GM21390 (cell line): Measurements from ENCODE around the gene MAGI2.

Source experiments
- ATAC-seq: cut with Tn5 transposase; IDR thresholded peaks from one replicate; pipeline ENCODE4 v1.9.1; 2021; ENCODE audit not compliant: unreplicated experiment

The MAGI2 gene

GRCh38 chr7:78448911-78449310, 1004.6 kb downstream of the MAGI2 start:
- no peak for ATAC-seq

GRCh38 chr7:78444267-78444666, 1009.2 kb downstream of the MAGI2 start:
- ATAC-seq = no peak

GRCh38 chr7:78443811-78444210, 1009.7 kb downstream of the MAGI2 start:
- ATAC-seq = no peak

- no peak for ATAC-seq
Measured at GRCh38 chr7:78441737-78442136, 1011.7 kb downstream of the MAGI2 start.

GRCh38 chr7:78438433-78438832, 1015.0 kb downstream of the MAGI2 start:
- no peak for ATAC-seq

GRCh38 chr7:78437118-78437517, 1016.3 kb downstream of the MAGI2 start:
- no peak for ATAC-seq

- ATAC-seq = no peak
Measured at GRCh38 chr7:78435355-78435754, 1018.1 kb downstream of the MAGI2 start.

GRCh38 chr7:78434281-78434680, 1019.2 kb downstream of the MAGI2 start:
- ATAC-seq = no peak

- no peak for ATAC-seq
Measured at GRCh38 chr7:78433421-78433820, 1020.0 kb downstream of the MAGI2 start.

GRCh38 chr7:78429878-78430277, 1023.6 kb downstream of the MAGI2 start:
- ATAC-seq = no peak

- peak; percentile 69 for ATAC-seq
Measured at GRCh38 chr7:78427209-78427608, 1026.3 kb downstream of the MAGI2 start.

- ATAC-seq = no peak
Measured at GRCh38 chr7:78420001-78420400, 1033.5 kb downstream of the MAGI2 start.

GRCh38 chr7:78417180-78417853, 1036.2 kb downstream of the MAGI2 start:
- ATAC-seq = no peak

- no peak for ATAC-seq
Measured at GRCh38 chr7:78413568-78413967, 1039.9 kb downstream of the MAGI2 start.

GRCh38 chr7:78412216-78412858, 1041.1 kb downstream of the MAGI2 start:
- ATAC-seq = no peak

- no peak for ATAC-seq
Measured at GRCh38 chr7:78407031-78407430, 1046.4 kb downstream of the MAGI2 start.

GRCh38 chr7:78406531-78406930, 1046.9 kb downstream of the MAGI2 start:
- ATAC-seq = no peak

GRCh38 chr7:78402096-78402495, 1051.4 kb downstream of the MAGI2 start:
- ATAC-seq = no peak

GRCh38 chr7:78400038-78400437, 1053.4 kb downstream of the MAGI2 start:
- no peak for ATAC-seq

- no peak for ATAC-seq
Measured at GRCh38 chr7:78399033-78399769, 1054.3 kb downstream of the MAGI2 start.

GRCh38 chr7:78398576-78398975, 1054.9 kb downstream of the MAGI2 start:
- ATAC-seq = no peak

GRCh38 chr7:78398081-78398480, 1055.4 kb downstream of the MAGI2 start:
- no peak for ATAC-seq
